Superior temporal gyrus (tissue), 1 donor: ENCODE measurements around the gene ST7.
A peak's percentile ranks its signal among the peaks of the same experiment; 100 is the strongest.
"Not testable (repeated sequence)": the region's sequence is repeated elsewhere in the genome, so short reads cannot be mapped to it uniquely, and the experiment has no call there.

Experiments
- DNase-seq: peaks from one replicate; pipeline ENCODE4 v3.0.0-alpha.2; 2016; ENCODE audit errors: extremely low spot score

Gene ST7

DNA sequence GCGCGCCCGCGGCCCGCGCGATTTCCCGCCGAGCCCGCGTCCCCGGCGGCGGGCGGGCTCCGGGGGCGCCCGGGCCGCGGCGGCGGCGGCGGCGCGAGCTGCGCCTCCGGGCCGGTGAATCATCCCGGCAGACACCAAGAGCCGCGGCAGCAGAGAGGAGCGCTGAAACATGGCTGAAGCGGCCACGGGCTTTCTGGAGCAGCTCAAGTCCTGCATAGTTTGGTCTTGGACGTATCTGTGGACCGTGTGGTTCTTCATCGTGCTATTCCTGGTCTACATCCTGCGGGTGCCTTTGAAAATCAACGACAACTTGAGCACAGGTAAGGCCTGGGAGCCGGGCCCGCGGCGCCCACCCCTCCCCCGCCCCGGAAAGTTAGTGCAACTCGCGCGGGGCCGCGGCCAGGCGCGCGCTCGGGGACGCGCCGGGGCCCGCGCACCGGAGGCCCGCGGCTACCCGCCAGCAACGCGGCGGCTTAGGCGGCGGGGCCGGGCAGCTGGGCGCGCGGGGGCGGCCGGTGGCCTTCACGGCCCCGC lies at the start of gene ST7:
ST7 (plus strand) TSS at position 130 of the 534 bp plus-strand sequence; CDS start at position 170, 40 bp downstream.
- peak; percentile 69 for DNase-seq

GRCh38 chr7:116906391-116906790 lies 46.9 kb upstream of the ST7 start:
- DNase-seq, result no peak

- no peak for DNase-seq
Measured at GRCh38 chr7:116910383-116910782, 42.9 kb upstream of the ST7 start.

DNA sequence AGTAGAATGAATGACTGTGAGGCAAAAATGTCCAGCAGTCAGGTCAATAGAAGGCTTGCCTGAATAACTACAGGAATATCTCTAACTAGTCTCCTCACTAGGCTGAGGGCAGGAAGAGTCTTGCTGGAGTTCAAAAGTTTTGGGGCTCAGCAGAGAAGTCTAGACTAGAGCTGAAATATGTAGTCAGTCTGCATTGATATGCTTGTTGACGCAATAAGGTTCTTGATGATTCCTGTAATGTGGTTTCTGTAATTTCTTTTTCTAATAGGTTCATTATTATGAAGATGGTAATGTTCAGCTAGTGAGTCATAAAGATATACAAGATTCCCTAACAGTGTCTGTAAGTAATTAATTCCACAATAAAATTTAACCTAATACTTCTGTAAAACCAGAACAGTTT lies 41.5 kb upstream of the ST7 start:
- no peak for DNase-seq

DNA sequence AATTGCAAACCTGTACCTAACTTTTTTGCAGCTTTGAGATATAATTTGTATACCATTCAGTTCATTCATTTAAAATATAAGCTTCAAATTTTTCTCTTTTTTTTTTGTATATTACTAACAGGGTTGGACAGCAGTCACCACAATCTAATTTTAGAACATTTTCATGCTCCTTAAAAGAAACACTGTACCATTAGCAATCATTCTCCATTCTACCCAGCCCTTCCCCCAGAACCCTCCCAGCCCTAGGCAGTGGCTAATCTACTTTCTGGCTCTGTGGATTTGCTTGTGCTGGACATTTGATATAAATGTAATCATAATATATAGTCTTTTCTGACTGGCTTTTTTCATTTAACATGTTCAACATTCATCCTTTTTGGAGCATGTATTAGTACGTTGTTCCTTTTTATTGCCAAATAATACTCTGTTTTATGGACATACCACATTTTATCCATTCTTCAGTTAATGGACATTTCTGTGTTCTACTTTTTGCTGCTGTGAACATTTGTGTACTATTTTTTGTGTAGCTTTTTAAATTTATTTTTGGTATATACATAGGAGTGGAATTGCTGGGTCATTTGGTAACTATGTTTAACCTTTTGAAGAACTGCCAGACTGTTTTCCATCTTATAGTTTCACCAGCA lies 40.9 kb upstream of the ST7 start:
- DNase-seq, result no peak

DNA sequence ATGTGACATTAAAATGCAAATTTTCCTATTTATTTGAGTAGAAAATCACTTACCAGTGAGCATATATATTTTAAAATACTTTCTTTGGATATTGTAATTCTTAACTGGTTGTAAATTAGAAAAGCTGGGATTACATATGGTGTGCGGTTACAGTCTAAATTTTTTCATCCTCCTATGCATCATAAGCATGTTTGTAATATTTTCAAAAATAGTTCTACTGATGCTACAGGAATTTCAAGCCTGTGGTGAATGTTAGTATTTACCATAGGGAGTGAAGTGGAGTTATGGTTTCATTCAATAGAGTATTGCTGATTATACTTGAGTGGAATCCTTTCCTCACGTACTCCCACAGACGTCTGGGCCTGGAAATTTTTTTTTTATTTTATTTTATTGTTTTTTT lies 34.6 kb upstream of the ST7 start:
- DNase-seq, result no peak

- DNase-seq, result no peak
Measured at GRCh38 chr7:116920359-116920758, 32.9 kb upstream of the ST7 start.

GRCh38 chr7:116922545-116922944 lies 30.8 kb upstream of the ST7 start:
- DNase-seq, result no peak

- DNase-seq, result no peak
Measured at GRCh38 chr7:116924741-116925140, 28.6 kb upstream of the ST7 start.

- no peak for DNase-seq
Measured at GRCh38 chr7:116929021-116929420, 24.3 kb upstream of the ST7 start.

- DNase-seq, result peak; percentile 93
Measured at GRCh38 chr7:116929914-116930913, 23.1 kb upstream of the ST7 start.

DNA sequence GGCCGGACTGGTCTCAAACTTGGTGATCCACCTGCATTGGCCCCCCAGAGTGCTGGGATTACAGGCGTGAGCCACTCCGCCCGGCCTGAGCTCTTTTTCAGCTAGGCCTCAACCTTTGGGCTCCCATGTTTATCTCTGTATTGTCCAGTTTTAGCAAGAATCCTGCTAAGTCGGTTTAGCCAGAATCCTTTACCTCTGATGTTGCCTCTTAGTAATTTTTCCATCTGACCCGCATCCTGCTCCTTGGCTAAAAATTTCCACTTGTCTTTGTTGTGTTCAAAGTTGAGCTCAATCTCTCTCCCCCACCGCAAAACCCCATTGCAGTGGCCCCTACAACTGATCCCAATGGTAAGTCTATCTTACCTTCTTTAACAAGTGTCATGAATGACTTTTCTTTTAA lies 20.7 kb upstream of the ST7 start:
- no peak for DNase-seq

DNA sequence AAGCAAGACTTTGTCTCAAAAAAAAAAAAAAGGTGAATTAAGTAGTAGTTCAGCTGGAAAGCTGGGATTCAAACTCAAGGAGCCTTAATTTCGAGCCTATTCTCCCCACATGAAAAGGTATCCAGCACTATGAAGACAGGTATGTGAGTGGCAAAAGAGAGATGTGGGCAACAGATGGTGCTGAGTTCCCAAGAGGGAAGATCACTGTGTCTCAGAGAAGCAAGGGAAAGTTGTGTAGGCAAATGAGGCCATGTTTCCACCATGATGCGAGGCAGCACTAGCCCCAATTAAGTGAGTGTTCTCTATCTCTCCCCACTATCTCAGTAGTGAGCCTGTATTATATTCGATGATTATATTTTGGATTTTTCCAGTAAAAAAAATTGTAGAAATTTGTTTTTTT lies 19.8 kb upstream of the ST7 start:
- DNase-seq, result no peak

GRCh38 chr7:116934580-116934979 lies 18.7 kb upstream of the ST7 start:
- DNase-seq, result no peak

- DNase-seq, result not testable (repeated sequence)
Measured at GRCh38 chr7:116936844-116937243, 16.5 kb upstream of the ST7 start.

- DNase-seq, result no peak
Measured at GRCh38 chr7:116938678-116939077, 14.6 kb upstream of the ST7 start.

DNA sequence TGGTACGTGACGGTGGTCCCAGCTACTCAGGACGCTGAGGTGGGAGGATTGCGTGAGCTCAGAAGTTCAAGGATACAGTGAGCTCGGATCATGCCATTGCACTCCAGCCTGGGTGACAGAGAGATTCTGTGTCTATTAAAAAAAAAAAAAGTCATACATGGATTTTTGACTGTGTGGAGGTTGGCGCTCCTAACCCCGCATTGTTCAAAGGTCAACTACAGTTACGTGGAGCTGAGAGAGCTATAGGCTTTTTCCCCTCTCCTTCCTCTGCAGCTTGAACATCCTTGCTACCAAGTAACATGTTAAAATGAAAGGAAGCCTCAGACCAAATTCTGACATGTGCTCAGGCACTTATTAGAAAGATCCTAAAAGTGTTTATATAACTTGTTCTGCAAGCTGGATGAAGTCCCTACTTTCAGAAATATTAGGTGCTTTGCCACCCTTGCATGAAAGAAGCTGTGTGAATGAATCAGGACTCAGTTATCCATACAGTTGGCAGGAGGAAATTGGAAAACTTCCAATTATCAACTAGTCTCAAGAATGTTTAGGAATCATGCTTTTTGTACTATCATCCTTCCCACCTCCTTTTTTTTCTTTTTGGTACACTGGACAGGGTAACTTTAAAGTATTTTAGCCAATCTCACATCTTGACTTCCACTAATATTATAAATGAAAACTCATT lies 12.5 kb upstream of the ST7 start:
- DNase-seq, result no peak

DNA sequence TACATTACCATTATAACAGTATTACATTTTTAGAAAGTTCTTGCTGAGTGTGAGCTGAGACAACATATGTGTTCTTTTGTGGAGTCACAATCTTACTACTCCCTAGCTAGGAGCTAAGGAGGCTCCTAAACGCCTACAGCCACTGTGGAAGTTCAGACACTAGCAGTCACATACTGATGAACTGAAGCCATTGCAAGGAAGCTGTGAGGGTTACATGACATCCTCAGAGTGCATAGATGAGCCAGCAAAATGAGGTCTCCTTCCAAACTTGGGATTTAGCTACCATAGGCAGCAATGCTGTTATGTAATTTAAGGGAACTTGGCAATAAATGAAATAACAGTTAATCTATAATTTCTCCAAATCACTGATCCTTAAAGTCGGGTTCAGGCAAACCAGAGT lies 10.8 kb upstream of the ST7 start:
- DNase-seq, result no peak

GRCh38 chr7:116948934-116949333 lies 4.4 kb upstream of the ST7 start:
- DNase-seq, result no peak

DNA sequence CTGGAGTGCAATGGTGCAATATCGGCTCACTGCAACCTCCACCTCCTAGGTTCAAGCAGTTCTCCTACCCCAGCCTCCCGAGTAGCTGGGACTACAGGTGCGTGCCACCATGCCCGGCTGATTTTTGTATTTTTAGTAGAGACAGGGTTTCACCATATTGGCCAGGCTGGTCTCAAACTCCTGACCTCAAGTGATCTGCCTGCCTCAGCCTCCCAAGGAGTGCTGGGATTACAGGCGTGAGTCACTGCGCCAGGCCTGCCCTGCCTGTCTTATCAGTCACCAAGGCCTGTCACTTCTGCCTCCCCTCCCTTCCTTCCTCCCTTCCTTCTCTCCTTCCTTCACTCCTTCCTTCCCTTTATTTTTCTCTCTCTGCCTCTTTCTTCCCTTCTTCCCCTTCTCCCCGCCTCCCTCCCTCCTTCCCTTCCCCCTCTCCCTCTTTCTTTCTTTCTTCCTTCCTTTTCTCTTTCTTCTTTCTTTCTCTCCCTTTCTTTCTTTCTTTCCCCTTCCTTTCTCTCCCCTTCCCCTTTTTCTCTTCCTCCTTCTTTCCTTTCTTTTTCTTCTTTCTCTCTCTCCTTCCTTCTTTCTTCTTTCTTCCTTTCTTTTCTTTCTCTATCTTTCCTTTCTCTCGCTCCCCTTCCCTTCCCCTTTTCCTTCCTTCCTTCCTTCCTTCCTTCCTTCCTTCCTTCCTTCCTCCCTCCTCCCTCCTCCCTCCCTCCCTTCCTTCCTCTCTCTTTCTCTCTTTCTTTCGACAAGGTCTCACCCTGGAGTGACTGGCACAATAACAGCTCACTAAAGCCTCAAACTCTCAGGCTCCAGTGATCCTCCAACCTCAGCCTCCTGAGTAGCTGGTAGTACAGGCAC lies 3.1 kb upstream of the ST7 start:
- DNase-seq, result no peak

GRCh38 chr7:116950889-116951351 lies 2.4 kb upstream of the ST7 start:
- DNase-seq, result no peak
